Ureter (tissue), 1 donor: ENCODE data around the gene KIF21A. TPM values are rescaled to one million over a fixed set of nuclear protein-coding genes. Genes with fewer than 3 reads are reported as not detected.
"Not testable (repeated sequence)": the region's sequence is repeated elsewhere in the genome, so short reads cannot be mapped to it uniquely, and the experiment has no call there.

Experiments
- DNase-seq: peaks from one replicate; pipeline ENCODE4 v3.0.0-alpha.2; 2020; ENCODE audit warnings: low spot score
- total RNA-seq: library from RNA; stranded (reverse); gene quantifications from one replicate; pipeline ENCODE4 v1.2.4, GENCODE V29; 2023
- donor health status: DM: yes; HTN: yes; CAD: no.

KIF21A gene, protein sequence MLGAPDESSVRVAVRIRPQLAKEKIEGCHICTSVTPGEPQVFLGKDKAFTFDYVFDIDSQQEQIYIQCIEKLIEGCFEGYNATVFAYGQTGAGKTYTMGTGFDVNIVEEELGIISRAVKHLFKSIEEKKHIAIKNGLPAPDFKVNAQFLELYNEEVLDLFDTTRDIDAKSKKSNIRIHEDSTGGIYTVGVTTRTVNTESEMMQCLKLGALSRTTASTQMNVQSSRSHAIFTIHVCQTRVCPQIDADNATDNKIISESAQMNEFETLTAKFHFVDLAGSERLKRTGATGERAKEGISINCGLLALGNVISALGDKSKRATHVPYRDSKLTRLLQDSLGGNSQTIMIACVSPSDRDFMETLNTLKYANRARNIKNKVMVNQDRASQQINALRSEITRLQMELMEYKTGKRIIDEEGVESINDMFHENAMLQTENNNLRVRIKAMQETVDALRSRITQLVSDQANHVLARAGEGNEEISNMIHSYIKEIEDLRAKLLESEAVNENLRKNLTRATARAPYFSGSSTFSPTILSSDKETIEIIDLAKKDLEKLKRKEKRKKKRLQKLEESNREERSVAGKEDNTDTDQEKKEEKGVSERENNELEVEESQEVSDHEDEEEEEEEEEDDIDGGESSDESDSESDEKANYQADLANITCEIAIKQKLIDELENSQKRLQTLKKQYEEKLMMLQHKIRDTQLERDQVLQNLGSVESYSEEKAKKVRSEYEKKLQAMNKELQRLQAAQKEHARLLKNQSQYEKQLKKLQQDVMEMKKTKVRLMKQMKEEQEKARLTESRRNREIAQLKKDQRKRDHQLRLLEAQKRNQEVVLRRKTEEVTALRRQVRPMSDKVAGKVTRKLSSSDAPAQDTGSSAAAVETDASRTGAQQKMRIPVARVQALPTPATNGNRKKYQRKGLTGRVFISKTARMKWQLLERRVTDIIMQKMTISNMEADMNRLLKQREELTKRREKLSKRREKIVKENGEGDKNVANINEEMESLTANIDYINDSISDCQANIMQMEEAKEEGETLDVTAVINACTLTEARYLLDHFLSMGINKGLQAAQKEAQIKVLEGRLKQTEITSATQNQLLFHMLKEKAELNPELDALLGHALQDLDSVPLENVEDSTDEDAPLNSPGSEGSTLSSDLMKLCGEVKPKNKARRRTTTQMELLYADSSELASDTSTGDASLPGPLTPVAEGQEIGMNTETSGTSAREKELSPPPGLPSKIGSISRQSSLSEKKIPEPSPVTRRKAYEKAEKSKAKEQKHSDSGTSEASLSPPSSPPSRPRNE (N-terminal part only)
- total RNA-seq: 27.7 TPM

DNA sequence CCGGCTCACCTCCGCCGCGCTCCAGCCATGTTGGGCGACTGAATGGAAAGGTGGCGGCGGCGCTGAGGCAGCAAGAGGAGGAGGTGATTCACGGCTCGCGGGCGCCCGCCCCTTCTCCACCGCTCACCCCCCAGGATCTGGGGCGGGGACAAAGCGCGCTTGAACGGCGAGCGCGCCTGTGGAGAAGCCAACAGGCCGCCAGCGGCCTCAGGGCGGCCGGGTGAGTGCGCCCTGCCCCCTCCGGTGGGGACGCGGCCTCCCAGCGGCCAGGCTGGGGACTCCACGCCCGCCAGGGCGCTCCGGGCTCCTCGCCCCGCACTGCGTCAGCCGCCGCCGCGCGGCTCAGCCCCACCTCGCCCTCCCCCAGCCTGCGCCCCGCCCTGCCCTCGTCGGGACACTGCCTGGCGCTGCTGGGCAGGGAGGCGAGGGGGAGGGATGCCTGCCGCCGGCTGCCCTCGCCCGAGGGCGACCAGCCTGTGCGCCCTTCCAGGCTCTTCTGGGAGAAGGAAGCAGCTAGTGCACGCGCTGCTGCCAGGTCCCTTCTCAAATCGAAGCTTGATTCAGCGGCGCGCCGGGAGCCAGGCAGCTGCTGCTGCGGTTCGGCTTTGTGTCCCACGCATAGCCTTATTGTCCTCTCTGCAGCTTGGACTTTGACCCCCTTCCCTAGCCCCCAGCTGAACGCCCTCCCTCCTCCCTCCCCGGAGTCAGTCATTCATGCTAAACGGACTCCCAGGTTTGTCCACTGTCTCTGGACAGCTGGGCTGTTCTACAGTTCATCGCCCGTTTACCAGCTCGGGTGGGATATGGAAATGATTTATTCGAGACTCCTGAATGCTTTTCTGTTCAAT, at the start of gene KIF21A:
Gene KIF21A, minus strand, starts transcription at position 40 of the 848 bp plus-strand sequence. CDS start 150 bp downstream, outside the sequence.
- peak; percentile 90 for DNase-seq

DNA sequence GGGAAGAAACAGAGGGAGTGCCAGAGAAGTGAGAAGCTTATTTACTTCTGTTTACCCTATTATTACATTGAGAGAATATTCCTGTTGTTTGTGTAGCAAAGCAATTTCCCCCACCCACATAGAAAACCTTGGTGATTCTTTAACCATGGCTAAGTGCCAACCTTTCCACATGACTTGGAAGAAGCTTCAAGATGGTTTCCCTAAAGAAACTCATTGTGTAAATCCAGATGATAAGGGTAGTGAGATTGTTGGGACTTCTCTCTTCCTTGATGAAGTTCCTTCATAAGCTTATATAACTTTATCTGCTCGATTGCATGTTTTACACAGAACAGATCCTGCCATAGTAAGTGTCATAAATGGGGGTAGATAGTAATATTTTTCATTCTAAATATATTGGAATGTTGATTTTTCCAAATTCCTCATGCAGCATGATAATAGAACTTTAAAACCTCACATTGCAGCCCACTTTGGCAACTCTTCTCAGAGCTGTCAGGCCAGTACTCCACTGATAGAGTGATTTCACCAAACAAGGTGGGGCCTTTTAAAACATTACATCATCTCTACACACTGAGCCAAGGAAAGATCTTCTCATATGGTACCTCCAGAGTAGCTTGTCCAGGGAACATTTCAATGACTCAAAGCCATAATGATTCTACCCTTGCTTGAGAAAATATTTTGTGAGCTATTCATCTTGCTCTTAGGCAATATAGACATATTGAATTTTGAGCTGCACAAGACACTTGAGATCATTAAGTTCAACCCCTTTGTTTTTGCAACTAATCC, 47.8 kb upstream of the KIF21A start:
- DNase-seq: no peak

DNA sequence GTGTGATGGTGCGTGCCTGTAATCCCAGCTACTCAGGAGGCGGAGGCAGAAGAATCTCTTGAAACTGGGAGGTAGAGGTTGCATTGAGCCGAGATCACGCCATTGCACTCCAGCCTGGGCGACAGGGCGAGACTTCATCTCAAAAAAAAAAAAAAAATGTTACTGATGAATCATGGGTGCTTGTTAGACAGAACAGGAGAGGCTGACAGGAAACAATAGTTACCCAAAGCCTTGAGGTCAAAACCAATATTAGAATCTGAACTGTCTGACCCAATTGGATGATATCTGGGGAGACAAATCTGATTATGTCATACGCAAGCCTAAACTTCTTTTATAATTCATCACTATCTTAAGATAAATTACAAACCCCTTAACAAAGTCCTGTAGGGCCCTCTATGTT, 40.7 kb upstream of the KIF21A start:
- no peak for DNase-seq

DNA sequence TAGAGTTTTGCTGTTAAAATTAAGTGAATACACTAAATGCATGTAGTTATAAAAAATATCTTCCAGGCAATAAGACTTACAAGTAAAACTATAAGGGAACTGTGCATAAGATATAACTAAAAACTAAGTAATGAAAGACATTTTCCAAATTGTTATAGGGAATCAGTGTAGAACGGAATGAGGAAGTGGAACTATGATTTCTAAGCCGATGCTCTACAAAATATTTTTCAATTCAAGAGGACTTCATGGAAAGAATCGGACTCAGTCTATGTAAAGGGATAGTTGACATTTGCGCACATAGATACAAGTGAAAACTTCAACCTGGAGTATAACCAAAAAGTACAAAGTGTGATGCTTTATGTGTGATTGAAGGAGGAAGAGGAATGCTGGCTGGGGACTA, 40.1 kb upstream of the KIF21A start:
- DNase-seq: no peak

DNA sequence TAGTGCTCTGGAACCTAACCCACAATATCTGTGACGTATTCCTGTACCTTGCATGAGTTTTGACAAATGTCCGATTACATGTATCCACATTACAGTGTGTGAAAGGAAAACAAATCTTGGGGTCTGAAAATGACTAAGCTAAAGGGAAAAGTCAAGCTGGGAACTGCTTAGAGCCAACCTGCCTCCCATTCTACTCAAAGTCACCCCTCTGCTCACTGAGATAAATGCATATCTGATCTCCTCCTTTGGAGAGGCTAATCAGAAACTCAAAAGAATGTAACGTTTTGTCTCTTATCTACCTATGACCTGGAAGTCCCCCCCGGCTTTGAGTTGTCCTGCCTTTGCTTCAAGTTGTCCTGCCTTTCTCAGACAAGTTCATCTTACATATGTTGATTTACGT, 34.0 kb upstream of the KIF21A start:
- DNase-seq: no peak

DNA sequence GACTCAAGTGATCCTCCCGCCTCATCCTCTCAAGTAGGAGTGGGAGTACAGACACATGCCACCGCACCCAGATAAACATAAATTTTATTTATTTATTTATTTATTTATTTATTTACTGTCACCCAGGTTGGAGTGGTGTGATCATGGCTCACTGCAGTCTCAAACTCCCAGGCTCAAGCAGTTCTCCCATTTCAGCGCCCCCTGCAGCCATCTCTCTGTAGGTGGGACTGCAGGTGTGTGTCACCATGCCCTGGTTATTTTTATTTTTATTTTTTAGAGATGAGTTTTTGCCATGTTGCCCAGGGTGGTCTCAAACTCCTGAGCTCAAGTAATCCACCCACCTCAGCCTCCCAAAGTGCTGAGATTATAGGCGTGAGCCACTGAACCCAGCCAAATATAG, 33.2 kb upstream of the KIF21A start:
- no peak for DNase-seq

DNA sequence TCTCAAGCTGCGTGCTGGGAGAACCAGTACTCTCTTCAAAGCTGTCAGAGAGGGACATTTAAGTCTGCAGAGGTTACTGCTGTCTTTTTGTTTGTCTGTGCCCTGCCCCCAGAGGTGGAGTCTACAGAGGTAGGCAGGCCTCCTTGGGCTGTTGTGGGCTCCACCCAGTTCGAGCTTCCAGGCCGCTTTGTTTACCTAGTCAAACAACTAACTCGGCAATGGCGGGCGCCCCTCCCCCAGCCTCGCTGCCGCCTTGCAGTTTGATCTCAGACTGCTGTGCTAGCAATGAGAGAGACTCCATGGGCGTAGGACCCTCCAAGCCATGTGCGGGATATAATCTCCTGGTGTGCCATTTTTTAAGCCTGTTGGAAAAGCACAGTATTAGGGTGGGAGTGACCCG, 32.2 kb upstream of the KIF21A start:
- not testable (repeated sequence) for DNase-seq

DNA sequence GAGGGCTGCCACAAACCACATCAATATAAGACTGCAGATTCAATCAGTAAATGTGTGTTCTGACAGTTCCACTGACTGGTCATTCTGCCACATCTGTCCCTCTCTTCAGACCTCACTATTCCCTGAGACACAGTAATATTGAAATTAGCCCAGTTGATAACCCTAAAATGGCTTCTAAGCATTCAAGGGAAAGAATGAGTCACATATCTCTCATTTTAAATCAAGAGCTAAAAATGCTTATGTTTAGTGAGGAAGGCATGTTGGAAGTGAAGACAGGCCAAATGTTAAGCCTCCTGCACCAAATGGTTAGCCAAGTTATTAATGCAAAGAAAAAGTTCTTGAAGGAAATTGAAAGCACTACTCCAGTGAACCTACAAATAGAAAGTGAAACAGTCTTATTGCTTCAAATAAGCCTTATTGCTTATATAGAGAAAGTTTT, 24.5 kb upstream of the KIF21A start:
- no peak for DNase-seq

DNA sequence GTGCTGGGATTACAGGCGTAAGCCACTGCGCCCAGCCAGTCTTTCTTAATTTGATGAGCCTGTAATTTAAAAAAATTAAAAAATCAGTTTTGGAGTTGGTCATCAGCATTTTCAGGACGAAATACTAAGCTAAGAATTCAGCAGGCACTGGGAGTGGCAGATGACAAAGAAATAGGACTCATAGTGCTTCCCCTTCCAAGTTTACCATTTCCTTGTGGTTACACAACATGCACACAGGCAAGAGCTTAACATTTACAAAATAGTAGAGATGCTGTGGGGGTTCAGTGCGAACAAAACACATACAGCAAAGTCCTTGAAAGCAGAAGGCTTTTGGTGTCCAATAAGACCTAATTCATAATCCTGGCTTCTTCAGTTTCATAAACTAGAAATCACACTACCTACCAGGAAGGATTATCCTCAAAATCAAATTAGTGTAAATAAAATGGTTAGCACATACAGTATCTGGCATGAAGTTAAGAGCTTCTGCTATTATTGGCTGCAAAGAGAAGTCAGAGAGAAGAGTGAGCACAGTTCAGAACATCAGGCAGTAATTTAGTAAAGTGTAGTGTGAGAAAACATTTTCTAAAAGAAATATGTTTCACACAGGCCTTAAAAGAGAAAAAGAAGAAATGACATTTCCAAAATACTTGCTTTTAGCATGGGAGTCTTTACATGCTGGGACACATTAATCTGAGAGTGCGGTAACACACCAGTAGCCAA, 22.2 kb upstream of the KIF21A start:
- no peak for DNase-seq

DNA sequence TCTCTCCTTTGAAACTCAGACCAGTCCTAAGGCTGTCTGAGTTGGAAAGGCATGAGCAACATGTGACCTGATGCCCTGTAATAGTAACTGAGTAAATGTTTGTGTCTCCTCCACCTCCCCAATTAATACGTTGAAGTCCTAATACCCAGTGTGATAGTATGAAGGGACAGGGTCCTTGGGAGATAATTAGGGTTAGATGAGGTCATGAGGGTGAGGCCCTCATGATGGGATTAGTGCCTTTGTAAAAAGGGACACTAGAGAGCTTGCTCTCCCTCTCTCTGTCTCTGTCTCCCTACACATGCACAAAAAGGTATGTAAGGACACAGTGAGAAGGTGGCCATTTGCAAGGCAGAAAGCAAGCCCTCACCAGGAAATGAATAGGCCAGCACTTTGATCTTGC, 18.1 kb upstream of the KIF21A start:
- DNase-seq: no peak

DNA sequence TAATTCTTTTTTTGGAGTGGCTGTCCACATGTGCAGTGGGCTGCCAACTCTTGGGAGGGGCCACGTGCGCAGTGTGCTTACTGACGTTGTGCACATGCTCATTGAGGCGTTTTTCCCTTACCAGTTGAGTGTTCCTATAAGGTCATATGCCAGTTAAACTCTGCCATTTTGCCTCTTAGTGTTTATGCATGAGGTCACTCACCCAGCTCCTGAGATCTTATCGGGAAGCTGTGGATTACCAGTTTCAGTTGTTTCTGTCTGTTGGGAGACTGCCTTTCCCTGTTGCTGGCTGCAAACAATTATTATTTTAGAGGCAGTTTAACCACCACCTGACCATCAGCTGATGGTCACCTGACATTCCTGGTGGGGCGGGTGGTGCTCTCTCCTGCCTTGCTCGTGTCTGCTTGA, 16.1 kb upstream of the KIF21A start:
- no peak for DNase-seq

DNA sequence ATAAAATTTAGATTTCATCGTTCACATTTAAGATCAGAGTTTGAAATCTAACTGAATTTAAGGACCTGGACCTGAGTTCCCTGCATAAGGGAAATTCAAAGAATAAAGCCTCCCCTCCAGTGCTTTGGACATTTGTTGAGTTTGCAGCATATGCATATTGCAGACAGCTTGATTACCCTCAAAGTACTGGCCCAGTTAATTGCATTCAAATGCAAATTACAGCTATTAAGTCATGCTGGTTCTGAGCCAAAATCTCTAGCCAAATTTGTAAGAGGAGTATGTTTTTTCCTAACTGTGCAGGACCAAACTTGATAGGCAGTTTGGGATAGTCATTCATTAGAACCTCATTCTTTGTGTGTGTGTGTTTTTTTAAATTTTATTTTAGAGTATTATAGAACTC, 9.1 kb upstream of the KIF21A start:
- DNase-seq: no peak

DNA sequence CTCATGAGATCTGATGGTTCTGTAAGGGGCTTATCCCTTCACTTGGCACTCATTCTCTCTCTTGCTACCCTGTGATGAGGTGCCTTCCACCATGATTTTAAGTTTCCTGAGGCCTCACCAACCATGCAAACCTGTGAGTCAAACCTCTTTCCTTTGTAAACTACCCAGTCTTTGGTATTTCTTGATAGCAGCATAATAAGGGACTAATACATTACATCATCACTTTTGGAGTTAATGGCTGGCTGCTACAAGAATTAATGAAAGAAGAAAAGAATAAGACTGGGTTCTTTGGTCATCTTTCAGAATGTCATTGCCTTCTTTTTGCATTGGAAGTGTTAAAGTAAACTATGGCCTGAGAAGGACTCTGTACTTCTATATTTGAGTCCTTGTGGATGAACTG, 5.1 kb upstream of the KIF21A start:
- no peak for DNase-seq

DNA sequence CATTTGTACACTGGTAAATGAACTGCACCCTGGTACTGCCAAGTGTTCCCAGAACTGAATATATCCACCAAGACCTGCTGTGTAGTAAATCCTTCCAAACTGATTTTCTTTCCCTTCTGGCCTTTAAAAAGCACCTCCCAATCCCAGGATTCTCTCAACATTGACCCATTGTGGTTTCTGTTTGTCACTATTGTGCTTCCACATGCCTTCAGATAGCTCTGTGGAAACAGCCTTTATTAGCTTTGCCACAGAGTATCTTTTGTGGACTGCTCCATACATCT, 949 bp upstream of the KIF21A start:
- DNase-seq: no peak

DNA sequence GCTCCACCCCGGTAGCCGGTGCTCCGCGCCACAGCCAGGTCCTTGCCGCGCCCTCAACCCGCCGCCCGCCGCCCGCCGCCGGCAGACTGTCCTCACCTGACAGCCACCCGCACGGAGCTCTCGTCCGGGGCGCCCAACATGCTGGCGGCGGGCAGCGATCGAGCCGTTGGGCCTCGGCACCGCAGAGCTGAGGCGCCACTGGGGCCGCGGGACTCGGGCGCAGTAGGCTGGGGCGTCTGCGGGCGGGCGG, 164 bp downstream of the KIF21A start:
- no peak for DNase-seq

DNA sequence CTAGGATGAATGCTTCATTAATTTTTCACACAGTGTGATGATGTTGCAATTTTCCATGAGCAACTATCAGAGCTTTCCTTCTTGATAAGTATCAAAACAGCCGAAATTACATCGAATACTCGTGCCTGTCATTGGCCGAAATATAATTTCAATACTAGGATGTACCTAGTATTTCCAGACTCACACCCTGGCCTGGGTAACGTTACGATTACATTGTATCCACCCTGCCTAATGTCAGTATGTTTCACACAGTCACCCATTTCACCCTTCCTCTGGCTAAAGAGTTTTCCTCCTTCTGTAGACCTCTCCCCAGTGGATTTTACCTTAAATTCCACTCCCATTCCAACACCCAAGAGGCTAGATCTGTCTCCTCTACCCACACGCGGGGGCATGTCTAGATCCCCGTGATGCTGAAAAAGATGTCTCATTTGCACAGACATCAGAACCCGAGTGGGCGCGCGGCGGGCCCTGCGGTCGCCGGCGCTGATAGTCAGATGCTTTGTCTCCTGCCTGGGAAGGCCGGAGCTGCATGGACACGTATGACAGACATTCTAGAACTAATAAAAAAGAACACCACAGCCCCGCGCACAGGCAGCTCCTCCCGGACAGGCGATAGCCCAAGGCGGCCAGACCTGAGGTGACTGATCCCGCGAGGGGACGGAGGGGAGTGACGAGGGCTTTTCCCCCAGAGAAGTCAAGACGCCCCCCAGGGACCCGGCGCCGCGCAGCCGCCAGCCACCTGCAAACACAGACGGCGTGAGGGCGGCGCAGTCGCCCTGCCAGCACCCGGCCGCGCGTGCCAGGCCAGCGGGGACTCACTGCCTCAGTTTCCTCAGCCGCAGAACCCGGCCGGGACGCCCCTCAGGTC, 723 bp downstream of the KIF21A start:
- peak; percentile 52 for DNase-seq

DNA sequence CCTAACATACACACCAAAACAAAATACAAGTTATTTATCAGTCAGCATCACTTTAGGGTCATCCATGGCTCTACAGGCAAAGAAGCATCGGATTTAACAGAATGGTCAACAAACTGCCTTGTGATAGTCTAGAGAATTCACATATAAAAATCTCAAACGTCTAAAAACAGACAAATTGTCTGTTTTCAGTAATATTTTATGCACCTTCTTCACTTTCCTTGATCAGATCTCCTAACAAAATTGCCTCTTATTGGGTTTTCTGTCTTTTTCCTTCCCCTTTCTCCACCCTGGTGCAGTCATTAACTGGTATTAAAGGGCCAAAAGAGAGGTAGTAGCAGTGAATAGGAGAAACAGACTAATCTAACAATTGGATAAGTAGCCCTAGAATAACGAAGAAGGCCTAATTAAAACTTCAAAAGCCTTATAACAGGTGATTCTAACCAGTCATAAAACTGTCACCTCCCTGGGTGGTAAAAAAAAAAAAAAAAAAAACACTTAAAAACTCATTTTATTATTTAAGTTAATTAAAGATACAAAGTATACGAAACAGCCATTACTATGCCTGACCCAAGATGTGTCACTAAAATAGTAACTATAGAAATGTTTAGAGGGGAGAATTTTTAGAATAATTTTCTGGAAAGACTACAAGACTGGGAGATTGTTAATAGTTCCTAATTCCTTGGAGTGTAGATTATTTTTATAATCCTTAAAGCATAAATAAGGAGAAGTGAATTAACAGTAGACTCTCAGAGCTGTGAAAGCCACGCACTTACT, 1.5 kb downstream of the KIF21A start:
- DNase-seq: no peak

DNA sequence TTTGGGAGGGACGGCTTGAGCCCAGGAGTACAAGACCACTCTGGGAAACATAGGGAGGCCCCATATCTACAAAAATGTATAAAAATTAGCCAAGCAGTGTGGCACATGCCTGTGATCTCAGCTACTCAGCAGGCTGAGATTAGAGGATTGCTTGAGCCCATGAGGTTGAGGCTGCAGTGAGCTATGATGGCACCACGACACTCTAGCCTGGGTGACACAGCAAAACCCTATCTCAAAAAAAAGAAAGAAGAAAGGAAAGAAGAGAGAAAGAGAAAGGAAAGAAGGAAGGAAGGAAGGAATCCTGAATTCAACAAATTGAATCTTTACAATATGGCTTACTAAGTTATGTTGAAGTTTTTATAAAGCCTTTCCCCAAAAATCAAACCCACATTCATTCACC, 2.1 kb downstream of the KIF21A start:
- DNase-seq: no peak
